Hematopoietic multipotent progenitor cell treated with erythropoietin and hydrocortisone succinate and interleukin-3 and kit ligand, for 17 days (in vitro differentiated cells): ENCODE measurements around the gene STARD3.

Experiments
- DNase-seq: peaks from one replicate; pipeline ENCODE4 v3.0.0-alpha.2; 2015; ENCODE audit warnings: low spot score

Gene STARD3

DNA sequence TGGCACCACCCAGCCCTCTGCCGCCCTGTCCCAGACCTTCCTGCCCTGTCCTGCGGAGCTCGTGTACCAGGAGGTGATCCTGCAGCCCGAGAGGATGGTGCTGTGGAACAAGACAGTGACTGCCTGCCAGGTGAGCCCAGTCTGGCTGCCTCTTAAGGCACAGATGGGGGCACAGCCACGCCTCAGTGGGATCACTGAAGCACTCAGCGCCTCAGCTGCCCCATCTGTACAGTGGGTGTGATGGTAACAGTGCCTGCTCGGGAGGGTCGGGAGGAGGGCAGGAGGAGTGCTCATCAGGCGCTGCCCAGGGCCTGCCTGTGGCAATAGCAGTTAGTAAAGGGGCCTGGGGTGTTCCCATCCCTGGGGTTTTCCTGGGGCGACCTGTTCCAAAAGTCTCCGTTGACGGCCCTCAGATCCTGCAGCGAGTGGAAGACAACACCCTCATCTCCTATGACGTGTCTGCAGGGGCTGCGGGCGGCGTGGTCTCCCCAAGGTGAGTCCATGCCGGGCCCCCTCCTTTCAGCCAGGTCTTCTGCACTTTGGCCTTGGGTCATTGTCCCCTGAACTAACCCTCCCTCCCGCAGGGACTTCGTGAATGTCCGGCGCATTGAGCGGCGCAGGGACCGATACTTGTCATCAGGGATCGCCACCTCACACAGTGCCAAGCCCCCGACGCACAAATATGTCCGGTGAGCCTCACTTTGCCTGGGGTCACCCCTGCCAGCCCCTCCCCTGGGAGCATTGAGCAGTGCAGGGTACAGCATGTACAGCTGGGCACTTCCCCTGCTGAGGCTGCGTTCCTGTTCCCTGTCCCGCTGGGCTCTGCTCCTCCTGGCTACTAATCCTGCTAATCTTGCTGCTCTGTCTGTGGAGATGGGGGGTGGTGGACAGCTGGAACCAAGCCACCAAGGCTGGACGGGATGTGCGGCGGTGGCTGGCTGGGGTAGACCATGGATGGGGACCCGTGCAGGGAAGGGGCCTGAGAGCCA lies 23.7 kb downstream of the STARD3 start:
- no peak for DNase-seq

DNA sequence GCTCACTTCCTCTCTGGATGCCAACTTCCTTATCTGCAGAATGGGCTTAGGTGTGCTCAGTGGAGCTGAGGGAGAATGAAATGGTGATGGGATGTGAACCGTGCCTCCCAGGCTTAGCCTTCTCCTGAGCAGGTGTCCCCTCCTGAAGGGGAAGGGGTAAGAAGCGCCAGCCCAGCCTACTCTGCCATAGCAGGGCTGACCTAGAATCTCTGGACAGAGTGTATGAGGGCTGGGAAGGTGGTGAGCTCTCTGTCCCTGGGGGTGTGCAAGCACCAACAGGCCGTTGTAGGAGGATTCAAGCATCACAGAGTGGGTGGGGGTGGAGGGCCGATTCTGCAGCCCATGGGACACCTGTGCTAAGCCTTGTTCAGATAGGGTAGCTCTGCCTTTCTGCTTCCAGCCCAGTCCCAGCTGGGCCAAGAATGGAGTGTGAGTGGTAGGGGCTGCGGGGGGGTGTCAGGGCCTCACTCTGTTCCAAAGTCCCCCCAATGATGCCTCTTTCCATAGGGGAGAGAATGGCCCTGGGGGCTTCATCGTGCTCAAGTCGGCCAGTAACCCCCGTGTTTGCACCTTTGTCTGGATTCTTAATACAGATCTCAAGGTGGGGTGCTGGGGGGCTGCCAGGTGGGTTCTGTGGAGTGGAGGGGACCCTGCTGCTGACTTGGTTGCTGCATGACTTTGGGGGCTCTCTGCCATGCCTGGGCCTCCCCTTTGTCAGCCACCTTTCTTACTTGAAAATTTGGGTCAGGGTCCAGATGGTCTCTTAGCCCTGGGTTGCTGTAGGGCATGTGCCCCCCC lies 25.0 kb downstream of the STARD3 start:
- DNase-seq = no peak

DNA sequence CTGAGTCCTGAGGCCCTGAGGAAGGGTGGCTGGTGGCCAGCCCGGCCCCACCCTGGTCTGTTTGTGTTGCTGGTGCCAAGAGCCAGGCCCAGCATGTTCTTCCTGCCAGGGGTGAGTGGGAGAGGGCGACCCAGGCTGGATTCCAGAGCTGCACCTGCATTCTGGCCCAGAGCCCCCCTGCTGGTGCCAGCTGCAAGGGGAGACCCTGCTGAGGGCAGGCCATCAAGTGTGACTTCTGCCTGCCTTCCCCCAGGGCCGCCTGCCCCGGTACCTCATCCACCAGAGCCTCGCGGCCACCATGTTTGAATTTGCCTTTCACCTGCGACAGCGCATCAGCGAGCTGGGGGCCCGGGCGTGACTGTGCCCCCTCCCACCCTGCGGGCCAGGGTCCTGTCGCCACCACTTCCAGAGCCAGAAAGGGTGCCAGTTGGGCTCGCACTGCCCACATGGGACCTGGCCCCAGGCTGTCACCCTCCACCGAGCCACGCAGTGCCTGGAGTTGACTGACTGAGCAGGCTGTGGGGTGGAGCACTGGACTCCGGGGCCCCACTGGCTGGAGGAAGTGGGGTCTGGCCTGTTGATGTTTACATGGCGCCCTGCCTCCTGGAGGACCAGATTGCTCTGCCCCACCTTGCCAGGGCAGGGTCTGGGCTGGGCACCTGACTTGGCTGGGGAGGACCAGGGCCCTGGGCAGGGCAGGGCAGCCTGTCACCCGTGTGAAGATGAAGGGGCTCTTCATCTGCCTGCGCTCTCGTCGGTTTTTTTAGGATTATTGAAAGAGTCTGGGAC lies 25.8 kb downstream of the STARD3 start:
- DNase-seq = no peak

DNA sequence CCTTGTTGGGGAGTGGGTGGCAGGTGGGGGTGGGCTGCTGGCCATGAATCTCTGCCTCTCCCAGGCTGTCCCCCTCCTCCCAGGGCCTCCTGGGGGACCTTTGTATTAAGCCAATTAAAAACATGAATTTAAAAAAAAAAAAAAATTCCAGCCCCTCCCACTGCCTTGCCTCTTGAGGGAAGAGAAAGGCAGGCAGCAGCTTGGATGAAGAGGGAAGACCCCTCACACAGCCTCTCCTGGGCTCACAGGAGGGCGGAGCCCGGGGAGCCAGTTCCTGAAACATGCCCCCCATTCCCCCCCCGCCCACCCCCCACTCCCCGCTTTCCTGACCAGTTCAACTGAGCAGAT lies 26.4 kb downstream of the STARD3 start:
- DNase-seq = no peak

DNA sequence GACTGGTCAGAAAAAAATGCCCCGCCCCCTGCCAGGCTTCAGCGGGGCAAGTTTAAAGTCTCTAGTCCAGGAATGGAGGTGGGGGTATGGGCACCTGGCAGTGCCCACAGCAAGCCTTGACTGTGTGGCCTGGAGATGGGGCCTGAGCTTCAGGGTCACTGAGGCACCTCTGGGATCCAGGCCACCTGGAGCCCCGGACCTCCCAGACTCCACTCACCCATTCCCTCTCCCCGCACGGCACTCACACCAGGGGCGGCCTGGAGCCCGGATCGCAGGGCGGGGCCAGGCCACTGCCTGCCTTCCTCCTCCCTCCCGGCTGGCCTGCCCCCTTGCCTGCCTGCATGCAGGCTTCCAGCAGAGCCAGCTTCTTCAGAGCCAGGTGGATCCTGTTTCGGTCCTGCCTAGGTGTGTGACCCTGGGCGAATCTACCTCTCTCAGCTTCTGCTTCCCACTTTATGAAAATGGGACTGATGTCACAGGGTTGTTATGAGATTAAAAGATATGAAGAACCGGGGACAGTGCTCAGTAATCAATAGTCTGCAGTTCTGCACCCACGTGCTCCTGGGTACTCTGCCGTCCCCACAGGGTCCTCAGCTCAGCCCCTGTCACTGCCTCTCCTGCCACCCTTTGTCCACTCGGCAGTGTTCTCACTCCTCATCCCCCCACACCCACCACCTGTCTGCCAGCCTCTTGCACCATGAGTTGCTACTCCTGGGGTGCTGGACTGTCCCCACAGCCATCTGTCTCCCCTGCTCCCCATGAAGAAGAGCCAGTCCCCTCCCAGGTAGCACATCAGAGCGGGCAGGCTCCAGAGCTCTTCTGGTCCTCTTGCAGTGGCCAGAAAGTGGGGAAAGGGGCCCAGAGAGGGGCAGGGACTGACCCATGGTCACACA lies 27.0 kb downstream of the STARD3 start:
- no peak for DNase-seq

DNA sequence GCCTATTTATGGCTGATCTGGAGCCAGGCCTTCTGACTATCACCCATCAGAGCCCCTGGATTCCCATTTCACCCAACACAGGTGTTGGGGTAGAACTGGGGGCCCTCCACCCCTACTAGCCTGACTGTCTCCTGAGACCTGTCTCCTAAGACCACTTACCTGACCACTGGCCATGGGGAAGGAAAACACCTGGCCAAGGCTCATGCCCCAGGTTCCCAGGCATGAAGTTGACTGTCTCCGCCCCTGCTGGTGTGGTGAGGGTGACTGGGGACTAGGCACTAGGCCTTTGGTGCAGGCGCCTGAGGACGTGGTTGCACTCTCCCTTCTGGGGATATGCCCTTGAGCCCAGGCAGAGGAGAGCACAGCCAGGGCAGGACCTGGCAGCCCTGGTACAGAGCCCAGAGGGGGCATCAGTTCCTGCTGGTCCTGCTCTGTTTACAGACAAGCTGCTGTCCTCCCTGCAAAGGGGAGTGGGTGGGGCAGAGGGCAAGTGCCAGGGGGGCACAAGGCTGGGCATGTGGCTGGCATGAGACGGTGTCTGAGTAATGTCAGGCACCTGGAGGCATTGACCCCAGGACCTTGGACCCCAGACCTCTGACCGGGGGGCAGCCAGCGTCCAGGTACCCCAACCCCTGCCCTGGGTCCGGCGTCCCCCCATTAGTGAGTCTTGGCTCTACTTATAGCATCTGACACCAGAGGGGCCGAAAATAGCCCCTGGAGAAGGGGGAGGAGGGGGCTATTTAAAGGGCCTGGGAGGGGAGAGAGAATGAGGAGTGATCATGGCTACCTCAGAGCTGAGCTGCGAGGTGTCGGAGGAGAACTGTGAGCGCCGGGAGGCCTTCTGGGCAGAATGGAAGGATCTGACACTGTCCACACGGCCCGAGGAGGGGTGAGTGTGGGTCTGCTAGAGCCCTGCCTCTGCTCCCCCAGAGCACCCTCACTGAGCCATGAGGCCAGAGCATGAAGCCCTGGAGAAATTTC lies 27.9 kb downstream of the STARD3 start, which contains the start of gene TCAP:
TSS of gene TCAP (plus strand) at position 769 of the 981 bp plus-strand sequence. CDS start at position 780, 11 bp downstream.
- no peak for DNase-seq

DNA sequence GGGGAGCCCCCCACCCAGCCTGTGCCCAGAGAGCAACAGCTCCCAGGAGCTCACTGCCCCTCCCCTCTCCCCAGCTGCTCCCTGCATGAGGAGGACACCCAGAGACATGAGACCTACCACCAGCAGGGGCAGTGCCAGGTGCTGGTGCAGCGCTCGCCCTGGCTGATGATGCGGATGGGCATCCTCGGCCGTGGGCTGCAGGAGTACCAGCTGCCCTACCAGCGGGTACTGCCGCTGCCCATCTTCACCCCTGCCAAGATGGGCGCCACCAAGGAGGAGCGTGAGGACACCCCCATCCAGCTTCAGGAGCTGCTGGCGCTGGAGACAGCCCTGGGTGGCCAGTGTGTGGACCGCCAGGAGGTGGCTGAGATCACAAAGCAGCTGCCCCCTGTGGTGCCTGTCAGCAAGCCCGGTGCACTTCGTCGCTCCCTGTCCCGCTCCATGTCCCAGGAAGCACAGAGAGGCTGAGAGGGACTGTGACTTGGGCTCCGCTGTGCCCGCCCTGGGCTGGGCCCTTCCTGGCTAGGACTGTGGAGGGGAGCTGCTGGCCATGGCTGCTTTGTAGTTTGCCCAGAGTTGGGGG lies 28.8 kb downstream of the STARD3 start:
- no peak for DNase-seq

DNA sequence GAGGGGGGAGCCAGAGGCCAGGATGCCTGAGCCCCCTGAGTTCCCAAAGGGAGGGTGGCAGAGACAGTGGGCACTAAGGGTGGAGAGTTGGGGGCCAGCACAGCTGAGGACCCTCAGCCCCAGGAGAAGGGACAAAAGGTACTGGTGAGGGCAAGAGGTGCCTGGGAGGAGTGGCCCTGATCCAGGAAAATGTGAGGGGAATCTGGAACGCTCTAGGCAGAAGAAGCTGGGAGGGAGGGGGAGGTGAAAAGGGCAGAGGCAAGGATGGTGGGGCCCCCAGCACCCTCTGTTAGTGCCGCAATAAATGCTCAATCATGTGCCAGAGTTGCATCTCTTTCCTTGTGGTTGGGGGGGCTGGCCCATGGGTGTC lies 29.3 kb downstream of the STARD3 start:
- no peak for DNase-seq

DNA sequence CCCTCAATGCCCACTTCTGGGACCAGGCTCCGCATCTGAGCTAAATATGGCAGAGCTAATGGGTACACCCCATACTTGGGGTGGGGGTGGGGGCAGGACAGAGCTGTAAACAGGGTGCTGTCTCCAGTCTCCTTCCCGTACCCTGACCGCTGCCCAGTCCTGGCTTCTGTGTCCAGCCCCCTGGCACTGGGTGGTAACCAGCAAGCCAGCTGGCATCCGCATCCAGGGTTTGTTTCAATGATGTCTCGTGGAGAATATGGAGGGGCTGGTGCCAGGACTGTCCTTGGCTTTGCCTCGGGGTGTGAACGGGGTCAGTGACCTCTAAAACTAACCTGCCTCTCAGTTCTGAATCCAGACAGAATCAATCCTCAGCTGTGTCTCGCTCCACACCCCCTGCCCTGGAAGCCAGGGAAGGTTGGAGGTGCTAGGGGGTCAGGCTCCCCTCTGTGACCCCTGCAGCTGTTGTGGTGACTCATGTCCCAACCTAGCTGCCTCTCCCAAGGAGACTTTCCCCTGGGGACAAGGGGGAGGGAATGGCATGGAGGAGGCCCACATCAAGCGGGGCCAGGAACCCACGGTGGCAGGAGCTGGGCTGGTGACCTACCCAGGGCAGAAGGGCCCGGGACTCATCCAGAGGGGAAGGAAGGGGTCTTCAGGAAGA lies 29.8 kb downstream of the STARD3 start:
- DNase-seq = no peak

DNA sequence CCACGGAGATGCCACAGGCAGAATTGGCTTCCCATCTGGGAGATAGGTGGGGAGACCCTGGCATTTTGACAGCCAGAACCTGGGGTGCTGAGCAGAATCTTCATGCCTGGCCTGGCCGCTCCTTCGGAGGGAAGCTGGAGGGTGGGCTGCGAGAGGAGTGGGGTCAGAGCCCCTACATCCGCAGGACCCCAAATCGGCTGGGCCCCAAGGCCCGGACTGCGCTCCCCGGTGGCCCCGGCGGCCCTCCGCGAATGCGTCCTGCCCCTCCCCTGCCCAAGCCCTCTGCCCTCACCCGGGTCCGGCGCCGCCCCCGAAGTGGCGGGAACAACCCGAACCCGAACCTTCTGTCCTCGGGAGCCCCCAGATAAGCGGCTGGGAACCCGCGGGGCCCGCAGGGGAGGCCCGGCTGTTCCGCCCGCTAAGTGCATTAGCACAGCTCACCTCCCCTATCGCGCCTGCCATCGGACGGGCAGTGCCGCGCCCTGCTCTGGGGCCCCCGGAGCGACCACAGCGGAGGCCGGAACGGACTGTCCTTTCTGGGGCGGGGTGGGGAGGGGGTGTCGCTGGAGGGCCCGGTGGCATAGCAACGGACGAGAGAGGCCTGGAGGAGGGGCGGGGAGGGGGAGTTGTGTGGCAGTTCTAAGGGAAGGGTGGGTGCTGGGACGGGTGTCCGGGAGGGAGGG lies 30.5 kb downstream of the STARD3 start:
- DNase-seq = no peak

DNA sequence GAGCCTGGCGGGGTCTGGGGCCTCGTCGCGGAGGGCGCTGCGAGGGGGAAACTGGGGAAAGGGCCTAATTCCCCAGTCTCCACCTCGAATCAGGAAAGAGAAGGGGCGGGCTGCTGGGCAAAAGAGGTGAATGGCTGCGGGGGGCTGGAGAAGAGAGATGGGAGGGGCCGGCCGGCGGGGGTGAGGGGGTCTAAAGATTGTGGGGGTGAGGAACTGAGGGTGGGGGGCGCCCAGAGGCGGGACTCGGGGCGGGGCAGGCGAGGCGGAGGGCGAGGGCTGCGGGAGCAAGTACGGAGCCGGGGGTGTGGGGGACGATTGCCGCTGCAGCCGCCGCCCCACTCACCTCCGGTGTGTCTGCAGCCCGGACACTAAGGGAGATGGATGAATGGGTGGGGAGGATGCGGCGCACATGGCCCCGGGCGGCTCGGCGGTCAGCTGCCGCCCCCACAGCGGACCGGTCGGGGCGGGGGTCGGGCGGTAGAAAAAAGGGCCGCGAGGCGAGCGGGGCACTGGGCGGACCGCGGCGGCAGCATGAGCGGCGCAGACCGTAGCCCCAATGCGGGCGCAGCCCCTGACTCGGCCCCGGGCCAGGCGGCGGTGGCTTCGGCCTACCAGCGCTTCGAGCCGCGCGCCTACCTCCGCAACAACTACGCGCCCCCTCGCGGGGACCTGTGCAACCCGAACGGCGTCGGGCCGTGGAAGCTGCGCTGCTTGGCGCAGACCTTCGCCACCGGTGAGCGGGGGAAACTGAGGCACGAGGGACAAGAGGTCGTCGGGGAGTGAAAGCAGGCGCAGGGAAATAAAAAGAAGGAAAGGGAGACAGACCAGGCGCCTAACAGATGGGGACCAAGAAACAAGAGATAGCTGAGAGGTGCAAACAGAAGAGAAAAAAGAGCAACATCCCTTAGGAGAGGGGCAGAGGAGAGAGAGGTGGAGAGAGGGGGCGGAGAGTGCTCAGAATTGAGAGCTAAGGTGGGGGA lies 31.3 kb downstream of the STARD3 start, which contains the start of gene PNMT:
TSS of gene PNMT (plus strand) at position 509 of the 980 bp plus-strand sequence. CDS start at position 532, 23 bp downstream.
- peak; percentile 38 for DNase-seq

DNA sequence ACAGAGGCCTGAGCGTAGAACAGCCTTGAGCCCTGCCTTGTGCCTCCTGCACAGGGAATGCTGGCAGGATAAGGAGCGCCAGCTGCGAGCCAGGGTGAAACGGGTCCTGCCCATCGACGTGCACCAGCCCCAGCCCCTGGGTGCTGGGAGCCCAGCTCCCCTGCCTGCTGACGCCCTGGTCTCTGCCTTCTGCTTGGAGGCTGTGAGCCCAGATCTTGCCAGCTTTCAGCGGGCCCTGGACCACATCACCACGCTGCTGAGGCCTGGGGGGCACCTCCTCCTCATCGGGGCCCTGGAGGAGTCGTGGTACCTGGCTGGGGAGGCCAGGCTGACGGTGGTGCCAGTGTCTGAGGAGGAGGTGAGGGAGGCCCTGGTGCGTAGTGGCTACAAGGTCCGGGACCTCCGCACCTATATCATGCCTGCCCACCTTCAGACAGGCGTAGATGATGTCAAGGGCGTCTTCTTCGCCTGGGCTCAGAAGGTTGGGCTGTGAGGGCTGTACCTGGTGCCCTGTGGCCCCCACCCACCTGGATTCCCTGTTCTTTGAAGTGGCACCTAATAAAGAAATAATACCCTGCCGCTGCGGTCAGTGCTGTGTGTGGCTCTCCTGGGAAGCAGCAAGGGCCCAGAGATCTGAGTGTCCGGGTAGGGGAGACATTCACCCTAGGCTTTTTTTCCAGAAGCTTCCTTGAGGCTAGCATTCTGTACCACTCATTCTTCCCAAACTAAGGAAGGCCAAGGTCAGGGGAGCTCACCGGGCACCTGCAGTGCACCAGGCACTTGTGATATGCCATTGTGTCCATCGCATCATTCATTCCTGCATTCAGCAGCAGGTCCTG lies 33.2 kb downstream of the STARD3 start:
- DNase-seq = no peak

DNA sequence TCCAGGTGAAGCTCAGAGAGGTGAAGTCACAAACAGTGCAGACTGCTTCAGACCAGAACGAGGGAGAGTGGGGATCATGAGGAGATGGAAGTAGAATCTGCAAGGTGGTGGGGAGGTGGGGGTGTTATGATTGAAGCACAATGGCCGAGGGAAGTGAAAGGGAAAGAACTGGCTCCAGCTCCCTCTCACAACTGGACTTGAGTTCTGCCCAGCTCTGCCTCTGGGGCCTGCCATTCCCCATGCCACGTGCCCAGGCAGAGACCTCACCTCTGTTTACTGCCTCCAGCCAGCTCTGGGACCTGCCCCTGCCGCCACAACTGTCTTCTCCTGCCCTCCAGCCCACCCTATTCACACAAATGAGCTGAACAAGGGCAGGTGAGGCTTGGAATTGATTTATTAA lies 33.8 kb downstream of the STARD3 start:
- DNase-seq = no peak

DNA sequence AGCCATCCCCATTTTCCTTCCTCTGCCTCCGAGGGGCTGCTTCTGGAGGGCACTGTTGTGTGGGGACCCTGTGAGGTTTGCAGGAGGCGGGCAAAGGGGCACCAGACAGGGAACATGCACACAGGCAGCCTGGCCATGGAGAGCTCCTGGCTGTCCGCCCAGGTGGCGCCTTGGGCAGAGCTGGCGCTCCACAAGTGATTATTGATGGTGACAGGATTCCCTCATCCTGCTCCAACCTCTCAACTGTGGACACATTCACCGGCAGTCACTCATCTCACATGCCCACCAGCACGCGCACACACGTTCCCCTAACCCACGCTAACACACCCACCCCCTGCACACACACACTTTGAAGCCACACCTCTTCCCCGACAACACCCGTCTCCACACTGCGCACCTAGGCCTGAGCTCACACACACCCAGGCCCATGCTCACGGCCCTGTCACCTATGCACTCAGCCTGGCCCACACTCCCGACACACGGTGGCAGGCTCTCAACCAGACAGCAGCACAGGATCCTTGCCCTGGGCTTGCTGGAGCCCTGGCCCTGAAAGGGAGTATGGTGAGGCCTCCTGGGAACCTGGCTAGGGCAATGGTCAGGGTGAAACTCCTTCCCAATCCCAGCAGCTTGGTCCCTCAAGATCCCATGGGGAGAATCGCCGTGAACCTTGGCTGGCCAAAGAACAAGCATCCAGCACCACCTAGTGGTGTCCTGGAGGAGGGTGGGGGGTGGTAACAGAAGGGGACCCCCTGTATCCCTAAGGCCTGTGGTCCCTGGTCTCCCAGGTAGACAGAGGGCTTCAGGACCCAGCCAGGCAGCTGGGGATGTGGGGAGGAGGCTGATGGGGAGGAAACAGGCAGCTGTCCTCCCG lies 34.9 kb downstream of the STARD3 start:
- no peak for DNase-seq
